Breast epithelium (tissue), 4 donors: ENCODE data around the gene PPP1R37. TPM values are rescaled to one million over a fixed set of nuclear protein-coding genes. Genes with fewer than 3 reads are reported as not detected.
A peak's percentile ranks its signal among the peaks of the same experiment; 100 is the strongest.

Experiments
- DNase-seq, 2 donors: peaks; one replicate each; pipeline ENCODE4 v3.0.0-alpha.2; 2019; ENCODE audit warnings: low spot score in 2 of 2
- H3K27ac ChIP-seq, 2 donors: fragments of 200-600 bp; sonication (generic) in 1 of 2; one replicate each; pipeline ENCODE4 v1.5.1; 2016 to 2019; ENCODE audit warnings: mild to moderate bottlenecking in 1 of 2
- H3K27me3 ChIP-seq, 2 donors: fragments of 200-600 bp; sonication (generic) in 1 of 2; one replicate each; pipeline versions ENCODE4 v1.5.1 to v1.6.0; 2017 to 2019; ENCODE audit warnings: control low read depth in 1 of 2, mild to moderate bottlenecking in 1 of 2
- H3K36me3 ChIP-seq: fragments of 200-600 bp; one replicate; pipeline ENCODE4 v1.5.1; 2019
- H3K4me1 ChIP-seq, 2 donors: fragments of 200-600 bp; sonication (generic); one replicate each; pipeline ENCODE4 v1.5.1; 2016 to 2019; ENCODE audit warnings: control low read depth in 1 of 2
- H3K4me3 ChIP-seq, 3 donors: fragments of 200-600 bp; sonication (generic); 1 replicate in 2 of 3; 2 replicates in 1 of 3; pipeline ENCODE4 v1.5.1; 2016 to 2019; ENCODE audit warnings: mild to moderate bottlenecking in 3 of 3, moderate library complexity in 2 of 3
- H3K9me3 ChIP-seq, 2 donors: fragments of 200-600 bp; sonication (generic) in 1 of 2; one replicate each; pipeline ENCODE4 v1.5.1; 2016 to 2019; ENCODE audit warnings: control low read depth in 1 of 2
- CTCF ChIP-seq, 3 donors: fragments of 450-650 bp; IDR thresholded peaks; one replicate each; pipeline ENCODE4 v1.5.1; 2016 to 2017; ENCODE audit warnings: antibody characterized with exemption in 3 of 3, mild to moderate bottlenecking in 3 of 3, moderate library complexity in 3 of 3
- POLR2A ChIP-seq: fragments of 450-650 bp; IDR thresholded peaks from one replicate; pipeline ENCODE4 v1.6.1; 2016; ENCODE audit warnings: antibody characterized with exemption, mild to moderate bottlenecking, moderate library complexity
- POLR2AphosphoS5 ChIP-seq, 3 donors: sonication (generic); formaldehyde crosslinking; IDR thresholded peaks; one replicate each; pipeline ENCODE4 v1.6.1; 2017; ENCODE audit warnings: antibody characterized with exemption in 3 of 3
- intact Hi-C: fragments of 100-400 bp; cut with DNase I; formaldehyde crosslinking; loops from one replicate; pipeline ENCODE4 v1.15.1; 2023; ENCODE audit warnings: low total_unique reads
- total RNA-seq, 3 donors: library from RNA; depleted of rRNA; stranded (reverse); fragments of >200 nt; gene quantifications; one replicate each; pipeline ENCODE4 v1.1.0, GENCODE V29; 2016

PPP1R37 gene
- total RNA-seq, 3 donors from 2014 or later = 18.6 to 50.8 (median 33.8) TPM

- peak overlapping the region in 1 of 2 donors; percentile 66 for H3K27ac ChIP-seq
Measured at GRCh38 chr19:45172611-45173208, 79.7 kb downstream of the PPP1R37 start.

GRCh38 chr19:45173816-45174215 lies 80.8 kb downstream of the PPP1R37 start:
- TF ChIP-seq POLR2AphosphoS5 (IDR thresholded peaks at IDR 0.05) (no peak), CTCF (IDR thresholded peaks at IDR 0.05) (no peak), POLR2A (no peak)
- Histone ChIP-seq H3K27me3 (no peaks in the 10 kb centered on the region), H3K9me3 (no peaks in the 10 kb centered on the region), H3K4me3 (no peak overlapping the region), H3K27ac (no peak overlapping the region), H3K4me1 (peaks cover 0 to 7% of the 10 kb centered on the region in 2 donors), H3K36me3 (no peaks in the 10 kb centered on the region)
- DNase-seq = no peak
- intact Hi-C loops = no loop called here

More at GRCh38 chr19:45172611-45173208, 79.7 kb downstream of the PPP1R37 start:
- intact Hi-C loops = no loop called here
- no peak overlapping the region for H3K4me3 ChIP-seq
- no peaks in the 10 kb centered on the region for H3K36me3 ChIP-seq
- peaks cover 0 to 7% of the 10 kb centered on the region in 2 donors for H3K4me1 ChIP-seq
- H3K9me3 ChIP-seq = no peaks in the 10 kb centered on the region
- H3K27me3 ChIP-seq = no peaks in the 10 kb centered on the region
- no peak for TF ChIP-seq CTCF (IDR thresholded peaks at IDR 0.05)
- TF ChIP-seq POLR2A = no peak
- no peak for TF ChIP-seq POLR2AphosphoS5 (IDR thresholded peaks at IDR 0.05)
- DNase-seq = no peak

- H3K27me3 ChIP-seq = no peaks in the 10 kb centered on the region
- no peak for TF ChIP-seq POLR2A
- no peak for TF ChIP-seq CTCF (IDR thresholded peaks at IDR 0.05)
- TF ChIP-seq POLR2AphosphoS5 (IDR thresholded peaks at IDR 0.05) = no peak
- H3K4me3 ChIP-seq = no peak overlapping the region
- H3K27ac ChIP-seq = no peak overlapping the region
- DNase-seq = no peak
- H3K9me3 ChIP-seq = no peaks in the 10 kb centered on the region
- intact Hi-C loops = no loop called here
- no peaks in the 10 kb centered on the region for H3K36me3 ChIP-seq
- peaks cover 0 to 9% of the 10 kb centered on the region in 2 donors for H3K4me1 ChIP-seq
Measured at GRCh38 chr19:45175515-45176345, 82.8 kb downstream of the PPP1R37 start.

GRCh38 chr19:45177817-45178261 lies 84.9 kb downstream of the PPP1R37 start, which contains the start of gene TRAPPC6A:
TRAPPC6A (minus strand) TSS chr19:45178237; CDS start chr19:45178218, 19 bp downstream.
- DNase-seq = no peak
- peaks cover 0 to 2% of the 10 kb centered on the region in 2 donors for H3K4me1 ChIP-seq
- H3K27ac ChIP-seq = peak within 1 kb of the TSS; percentile 95 to 97
- TF ChIP-seq POLR2AphosphoS5 (IDR thresholded peaks at IDR 0.05) (peak in 2 of 3 donors; percentile 24 to 89), POLR2A (peak; percentile 51), CTCF (IDR thresholded peaks at IDR 0.05) (no peak)
- H3K9me3 ChIP-seq = no peaks in the 10 kb centered on the region
- no peaks in the 10 kb centered on the region for H3K27me3 ChIP-seq
- peak within 1 kb of the TSS; percentile 91 to 92 (median 91) for H3K4me3 ChIP-seq
- no peaks in the 10 kb centered on the region for H3K36me3 ChIP-seq
- intact Hi-C loops = no loop called here
